CD4-positive, alpha-beta T cell treated with Interleukin-4 for 4 hours (primary cell): ENCODE data around the gene PARVB.
A peak's percentile ranks its signal among the peaks of the same experiment; 100 is the strongest.
"Not testable (repeated sequence)": the region's sequence is repeated elsewhere in the genome, so short reads cannot be mapped to it uniquely, and the experiment has no call there.

Experiments
- DNase-seq: peaks from one replicate; pipeline ENCODE4 v3.0.0-alpha.2; 2020

The PARVB gene

DNA sequence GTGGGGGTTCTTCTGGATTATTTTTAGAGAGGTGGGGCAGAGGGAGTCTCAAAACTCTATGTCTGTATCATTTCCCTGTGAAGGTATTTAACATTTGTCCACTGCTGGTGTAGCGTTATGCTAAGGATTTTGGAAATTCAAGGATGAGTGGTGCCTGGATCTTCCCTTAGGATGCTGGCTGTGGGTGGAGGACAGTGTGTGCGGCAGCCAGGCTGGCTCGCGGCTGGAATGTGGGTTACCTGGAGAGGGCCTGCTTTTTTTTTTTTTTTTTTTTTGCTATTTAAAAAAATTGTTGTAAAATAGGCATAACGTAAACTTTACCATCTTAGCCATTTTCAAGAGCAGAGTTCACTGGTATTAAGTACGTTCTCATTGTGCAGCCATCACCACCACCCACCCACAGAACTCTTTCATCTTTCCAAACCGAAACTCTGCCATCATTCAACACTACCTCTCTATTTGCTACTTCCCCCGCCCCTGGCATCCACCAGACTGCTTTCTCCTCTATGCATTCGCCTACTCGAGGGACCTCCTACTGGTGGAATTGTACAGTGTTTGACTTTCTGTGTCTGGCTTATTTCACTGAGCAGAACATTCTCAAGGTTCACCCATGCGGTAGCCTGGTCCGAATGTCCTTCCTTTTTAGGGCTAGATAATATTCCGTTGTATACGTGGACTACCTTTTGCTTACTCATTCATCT, 67.1 kb downstream of the PARVB start:
- peak; percentile 8 for DNase-seq

DNA sequence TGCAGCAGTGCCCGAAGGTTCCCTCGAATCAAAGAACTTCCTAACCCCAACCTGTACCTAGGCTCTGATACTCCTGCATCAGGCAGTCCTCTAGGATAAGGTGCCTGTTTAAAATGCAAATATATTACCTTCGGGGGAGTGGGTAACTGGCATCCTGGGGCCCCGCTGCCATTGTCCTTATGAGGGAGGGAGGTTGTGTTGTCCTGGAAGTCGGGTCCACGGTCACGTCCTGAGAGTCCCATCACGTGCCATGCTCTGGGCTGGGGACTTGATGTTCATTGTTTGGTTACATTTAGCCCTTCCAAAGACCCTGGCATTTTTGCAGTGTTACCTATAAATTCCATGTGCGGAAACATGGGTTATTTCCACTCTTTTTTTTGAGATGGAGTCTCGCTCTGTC, 67.6 kb downstream of the PARVB start:
- no peak for DNase-seq

DNA sequence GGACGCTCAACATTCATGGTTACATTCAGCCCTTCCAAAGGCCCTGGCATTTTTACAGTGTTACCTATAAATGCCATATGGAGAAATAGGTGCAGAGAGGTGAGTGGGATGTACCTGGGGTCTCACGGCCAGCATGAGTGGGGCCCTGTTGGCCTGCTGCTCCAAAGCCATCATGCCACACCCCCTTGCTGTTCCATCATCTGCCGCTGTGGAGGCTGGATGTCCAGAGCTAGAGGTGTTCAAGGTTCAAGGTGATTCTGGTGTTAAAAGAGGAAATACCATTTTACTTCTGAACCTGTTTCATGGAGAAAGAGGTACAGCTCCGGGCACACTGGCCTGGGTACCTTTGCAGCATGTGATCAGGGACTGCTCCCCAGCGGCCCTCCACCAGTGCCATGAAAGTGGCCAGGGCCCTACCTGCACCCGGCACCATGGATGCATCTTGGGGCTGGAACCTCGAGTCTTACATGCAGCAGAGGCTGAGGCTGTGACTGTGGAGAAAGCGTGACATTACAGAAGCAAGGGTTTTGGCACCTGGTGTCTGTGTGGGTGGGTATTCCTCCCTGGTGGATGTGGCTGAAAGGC, 68.6 kb downstream of the PARVB start:
- DNase-seq, result no peak

DNA sequence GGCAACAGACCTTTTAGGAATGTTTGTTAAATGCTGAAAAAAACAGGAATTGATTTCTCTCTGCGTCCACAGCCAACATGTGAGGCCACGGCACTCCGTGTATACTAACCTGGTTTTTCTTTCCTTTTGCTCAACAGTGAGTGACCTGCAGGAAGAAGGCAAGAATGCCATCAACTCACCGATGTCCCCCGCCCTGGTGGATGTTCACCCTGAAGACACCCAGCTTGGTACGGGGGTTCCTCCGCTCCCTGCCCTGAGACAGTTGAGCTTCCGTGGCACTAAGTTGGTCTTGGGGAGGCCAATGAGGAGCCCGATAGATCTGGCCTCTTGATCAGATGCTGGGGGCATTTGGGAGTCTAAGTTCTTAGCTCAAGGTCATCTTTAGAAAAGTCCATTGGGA, 69.7 kb downstream of the PARVB start:
- DNase-seq, result no peak

DNA sequence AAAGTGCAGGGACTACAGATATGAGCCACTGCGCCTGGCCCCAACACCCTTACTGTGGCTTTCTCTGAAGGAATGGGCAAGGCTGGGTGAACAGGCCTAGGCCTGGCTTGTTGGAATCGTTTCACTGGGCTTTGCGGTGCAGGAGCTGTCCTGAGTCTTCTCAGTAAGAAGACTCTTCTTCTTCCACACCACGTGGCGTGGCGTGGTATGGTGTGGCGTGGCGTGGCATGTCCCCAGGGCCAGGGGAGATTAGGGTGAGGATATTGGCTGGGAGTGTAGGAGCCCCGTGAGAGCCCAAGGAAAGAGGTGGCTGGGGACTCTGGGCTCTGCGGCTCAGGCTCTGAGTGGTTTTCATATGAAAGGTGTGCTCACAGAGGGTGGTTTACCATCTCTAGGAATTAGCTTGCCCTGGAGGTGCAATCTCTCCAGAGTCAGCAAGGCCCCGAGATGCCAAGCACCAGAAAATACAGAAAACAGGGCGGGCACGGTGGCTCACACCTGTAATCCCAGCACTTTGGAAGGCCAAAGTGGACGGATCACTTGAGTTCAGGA, 70.7 kb downstream of the PARVB start:
- no peak for DNase-seq

DNA sequence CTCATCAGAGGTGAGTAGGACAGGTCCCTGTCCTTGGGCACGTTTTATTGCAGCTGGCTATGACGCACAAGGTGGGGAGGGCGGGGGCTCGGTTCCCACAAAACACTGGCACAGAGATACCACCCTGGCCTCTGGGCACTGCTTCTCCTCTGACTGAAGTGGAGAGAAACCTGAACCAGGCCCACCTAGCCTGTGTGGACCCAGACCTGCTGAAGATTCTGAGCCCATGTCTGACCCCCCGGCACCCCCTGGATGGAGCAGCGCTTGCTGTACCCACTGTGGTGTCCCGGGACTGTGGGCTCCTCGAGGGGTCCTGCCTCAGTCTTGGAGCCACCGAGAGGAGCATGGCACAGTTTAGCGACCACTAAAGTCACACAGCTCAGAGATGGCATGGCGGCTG, 72.6 kb downstream of the PARVB start:
- DNase-seq, result no peak

DNA sequence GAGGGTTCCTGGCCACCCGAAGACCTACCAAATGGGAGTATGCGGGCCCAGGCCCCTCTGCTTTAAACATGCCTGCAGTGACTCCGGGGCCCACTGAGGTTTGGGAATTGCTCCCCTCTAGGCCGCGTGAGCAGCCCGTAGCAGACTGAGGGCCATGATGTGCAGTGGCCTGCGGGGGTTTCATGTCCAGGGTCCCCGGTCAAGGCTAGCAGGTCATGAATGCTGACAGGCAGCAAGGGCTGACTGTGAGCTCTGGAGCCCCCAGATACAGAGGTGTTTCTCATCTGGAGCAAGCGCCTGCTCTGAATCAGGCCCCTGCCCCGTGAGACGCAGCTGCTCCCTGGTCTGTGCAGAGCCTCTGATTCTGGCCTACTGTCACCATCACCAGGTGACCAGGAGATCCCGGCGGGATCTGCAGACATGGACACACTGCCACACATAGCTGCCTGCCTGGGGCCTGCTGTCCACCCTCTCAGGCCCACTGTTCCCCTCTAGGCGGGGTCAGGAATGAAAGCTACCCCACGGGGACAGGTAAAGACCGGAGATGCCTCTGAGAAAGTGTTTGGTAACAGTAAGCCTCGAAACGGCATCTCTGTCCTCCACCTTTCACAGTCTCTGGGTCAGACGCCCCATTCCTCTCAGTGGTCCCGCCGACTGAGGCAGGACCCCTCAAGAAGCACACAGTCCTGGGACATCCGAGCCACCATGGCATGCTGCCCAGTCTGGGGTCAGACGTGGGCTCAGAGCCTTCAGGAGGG, 73.3 kb downstream of the PARVB start:
- DNase-seq, result no peak

DNA sequence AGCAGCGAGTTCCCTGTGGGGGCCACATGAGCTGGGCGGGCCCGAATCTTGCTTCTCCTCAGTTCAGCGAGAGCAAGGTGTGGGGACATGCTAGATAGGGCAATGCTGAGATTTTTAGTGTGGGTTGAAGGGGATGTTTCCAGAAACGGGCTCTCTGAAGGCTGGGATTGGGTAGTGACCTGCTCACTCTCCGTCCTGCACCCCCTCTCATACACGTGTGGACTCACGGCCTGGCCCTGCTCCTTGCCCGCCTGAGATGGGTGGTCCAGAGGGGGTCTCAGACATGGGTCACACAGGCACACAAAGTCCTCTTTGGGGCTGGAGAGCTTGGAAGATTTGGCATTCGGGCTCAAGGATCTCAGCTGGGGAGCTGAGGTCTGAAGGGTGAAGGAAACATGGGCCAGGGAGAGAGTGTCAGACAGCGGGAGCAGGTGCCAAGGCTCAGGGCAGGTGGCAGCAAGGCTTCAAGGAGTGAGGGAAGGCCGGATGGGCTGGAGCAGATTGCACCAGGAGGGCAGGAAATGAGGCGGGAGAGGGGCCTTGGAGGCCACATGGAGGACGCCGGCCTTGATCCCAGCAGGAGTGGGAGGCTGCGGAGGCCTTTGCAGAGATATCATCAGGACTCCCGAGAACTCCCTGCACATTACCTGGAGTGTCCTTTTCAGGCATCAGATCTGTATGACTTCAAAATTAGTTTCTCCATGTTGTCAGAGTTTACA, 74.1 kb downstream of the PARVB start:
- no peak for DNase-seq

DNA sequence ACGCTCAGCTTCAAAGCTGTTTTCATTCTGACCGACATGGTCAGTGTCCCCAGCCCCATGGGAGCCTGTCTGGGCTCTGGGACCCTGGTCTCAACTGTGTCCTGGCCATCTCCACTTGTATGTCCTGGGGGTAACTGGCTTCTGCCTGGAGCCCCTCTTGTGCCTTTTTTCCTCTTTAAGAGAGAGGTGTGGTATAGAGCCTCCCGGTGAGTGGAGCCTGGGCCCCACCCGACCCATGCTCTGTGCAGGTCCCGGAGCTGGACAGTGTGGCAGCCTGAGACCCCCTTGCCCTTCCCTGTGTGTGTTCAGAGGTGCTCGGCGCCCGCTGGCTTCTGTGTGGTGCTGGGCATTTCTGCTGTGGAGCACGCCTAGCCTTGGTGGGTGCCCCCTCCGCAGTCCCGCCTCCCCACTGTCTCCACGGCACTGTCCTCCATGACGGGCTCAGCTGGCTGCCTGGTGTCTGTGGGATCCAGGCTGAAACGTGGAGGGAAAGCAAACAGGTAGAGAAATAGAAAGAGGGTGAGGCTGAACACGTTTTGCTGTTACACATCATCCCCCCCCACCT, 74.9 kb downstream of the PARVB start:
- DNase-seq, result no peak

DNA sequence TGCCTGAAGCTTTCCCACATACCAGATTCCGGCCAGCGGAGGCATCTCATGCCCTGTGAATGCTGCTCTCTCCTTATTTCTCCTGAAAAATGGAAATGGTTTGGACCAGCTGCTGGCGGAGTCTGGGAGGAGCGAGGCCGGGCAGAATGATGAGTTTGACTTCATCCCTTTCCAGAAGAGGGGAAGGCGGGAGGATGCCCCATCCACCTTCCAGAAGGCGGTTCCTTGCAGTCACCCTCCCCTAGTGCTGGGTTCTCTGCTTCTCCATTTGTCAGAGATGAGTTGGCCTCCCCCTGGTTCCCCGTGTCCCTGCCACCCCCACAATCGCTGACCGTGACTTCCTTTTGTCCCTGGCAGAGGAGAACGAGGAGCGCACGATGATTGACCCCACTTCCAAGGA, 75.6 kb downstream of the PARVB start:
- no peak for DNase-seq

DNA sequence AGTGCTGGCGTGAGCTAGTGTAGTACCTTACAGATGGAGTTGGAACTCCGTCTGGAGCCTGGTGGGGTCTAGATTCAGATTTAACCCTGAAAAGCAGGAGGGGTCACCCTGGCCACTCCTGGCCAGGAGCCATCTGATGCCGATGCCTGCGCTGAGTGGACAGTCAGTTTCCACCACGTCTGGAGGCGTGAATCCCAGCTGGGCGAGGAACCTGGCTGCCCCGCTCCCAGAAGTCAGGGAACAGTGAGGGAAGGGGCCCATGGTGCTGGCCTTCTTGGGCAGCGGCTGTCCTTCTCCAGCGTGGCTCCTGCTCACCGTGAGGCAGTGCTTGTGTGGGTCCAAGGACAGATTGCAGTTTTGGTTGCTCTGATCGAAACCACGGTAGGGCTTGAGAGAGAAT, 76.3 kb downstream of the PARVB start:
- no peak for DNase-seq

DNA sequence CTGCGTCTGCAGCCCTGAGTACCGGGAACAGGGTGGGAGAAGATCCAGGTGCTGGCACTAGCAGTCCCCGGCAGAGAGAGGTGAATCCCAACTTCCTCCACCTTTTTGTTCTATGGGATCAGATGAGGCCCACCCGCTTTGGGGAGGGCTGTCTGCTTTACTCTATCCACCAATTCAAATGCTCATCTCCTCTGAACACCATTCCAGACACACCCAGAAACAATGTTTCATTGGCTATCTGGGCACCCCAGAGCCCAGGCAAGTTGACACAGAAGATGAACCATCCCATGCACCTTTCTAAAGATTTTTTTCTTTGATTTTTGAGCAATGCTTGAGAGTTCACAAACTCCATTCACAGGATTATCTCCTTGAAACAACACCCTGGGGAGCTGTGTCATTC, 78.0 kb downstream of the PARVB start:
- no peak for DNase-seq

DNA sequence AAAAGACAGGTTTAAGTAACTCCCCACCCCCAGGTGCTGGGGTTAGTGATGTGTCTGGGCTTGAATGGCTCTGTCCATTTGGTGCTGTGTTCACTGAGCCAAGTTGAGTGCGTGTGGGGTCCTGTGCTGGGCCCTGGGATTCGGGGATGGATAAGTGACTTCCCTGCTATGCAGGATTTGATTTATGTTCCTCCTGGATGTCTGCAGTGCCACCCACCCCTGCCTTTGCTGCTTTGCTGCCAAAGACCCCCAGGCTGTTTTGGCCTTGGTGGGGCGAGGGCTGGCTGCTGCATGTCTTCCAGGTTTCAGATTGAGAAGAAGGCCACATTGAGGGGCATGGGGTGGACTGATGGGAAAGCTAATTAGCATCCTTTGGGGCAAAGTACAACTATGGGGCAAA, 78.8 kb downstream of the PARVB start:
- no peak for DNase-seq

DNA sequence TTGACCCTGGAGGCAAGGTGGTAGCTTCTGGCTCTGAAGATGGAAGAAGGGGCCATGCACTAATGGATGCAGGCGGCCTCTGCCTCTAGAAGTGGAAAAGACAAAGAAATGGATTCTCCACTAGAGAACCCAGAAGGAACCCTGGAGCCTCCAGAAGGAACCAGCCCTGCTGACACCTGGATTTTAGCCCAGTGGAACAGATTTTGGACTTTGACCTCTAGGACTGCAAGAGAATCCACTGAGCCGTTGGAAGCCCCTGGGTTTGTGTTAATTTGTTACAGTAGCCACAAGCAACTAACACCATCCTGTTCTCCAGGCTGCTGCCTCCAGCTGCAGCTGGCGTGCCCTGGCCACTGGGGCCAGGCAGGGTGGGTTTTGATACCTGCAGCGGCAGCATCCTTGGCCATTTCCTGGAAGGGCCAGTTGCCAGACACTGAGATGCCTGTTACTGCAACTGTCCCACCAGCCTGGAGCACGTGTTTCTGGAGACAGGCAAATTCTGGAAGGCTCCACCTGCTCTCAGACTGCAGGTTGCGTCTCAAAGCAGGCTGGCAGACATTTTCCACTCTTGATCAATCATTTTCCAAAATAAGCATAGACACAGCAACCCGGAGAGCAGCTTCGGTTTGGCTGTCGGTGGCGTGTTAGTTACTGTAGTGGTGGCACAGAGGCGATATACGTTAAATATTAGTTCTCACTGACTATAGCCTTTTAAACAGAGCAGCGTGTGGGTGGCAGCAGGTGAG, 79.8 kb downstream of the PARVB start:
- no peak for DNase-seq

DNA sequence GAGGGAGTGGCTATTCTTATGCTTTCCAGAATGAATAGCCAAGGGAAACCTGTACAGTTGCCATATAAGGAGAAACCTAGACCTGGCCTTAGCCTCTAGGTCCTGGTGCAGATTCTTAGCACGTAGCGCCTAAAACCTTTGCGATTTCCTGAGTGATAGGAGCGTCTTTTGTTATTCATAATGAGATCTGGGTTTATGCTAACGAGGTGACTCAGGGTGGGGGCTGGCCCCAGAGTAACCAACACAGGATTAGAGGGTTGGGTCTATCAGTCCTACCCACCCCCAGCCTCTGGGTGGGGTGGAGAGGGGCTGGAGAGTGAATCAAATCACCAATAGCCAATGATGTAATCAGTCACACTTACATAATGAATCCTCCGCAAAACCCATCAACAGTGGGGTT, 83.2 kb downstream of the PARVB start:
- no peak for DNase-seq

DNA sequence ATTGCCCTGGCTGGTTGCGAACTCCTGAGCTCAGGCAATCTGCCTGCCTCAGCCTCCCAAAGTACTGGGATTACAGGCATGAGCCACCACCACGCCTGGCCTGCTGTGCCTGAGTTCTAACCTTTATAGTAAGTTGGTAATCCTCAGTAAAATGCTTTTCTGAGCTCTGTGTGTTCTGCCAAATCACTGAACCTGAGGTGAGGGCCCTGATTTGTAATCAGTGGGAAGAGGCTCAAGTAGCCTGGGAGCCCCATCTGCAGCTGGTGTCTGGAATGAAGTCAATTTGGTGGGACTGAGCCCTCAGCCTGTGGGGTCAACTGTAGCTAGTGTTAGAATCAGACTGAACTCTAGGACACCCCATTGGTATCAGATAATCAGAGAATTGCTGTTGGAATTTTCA, 84.0 kb downstream of the PARVB start:
- DNase-seq, result no peak

DNA sequence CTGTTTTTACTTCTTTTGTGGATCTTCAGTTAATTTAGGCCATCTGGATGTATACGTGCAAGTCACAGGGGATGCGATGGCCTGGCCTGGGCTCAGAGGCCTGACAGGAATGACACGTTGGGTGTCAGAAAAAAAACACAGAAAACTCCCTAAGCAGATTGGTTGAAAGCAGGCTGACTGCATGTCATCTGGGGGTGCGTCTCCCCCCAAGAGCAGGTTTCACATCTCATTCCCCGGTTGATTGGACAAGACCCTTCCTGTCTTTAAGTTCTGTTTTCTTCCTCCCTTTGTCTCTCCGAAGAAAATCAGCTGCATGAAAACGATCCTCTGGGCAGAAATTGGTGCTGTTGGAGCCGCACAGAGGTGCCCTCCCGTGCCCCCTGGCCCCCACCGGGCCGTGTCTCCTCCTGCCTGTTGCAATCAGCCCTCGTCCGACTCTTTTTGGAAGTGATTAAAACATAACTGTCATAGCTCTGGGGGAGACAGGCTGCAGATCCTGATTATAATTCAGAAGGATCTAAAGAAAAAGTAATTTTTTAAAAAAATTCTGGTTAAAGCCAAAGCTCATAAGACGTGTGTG, 84.8 kb downstream of the PARVB start:
- no peak for DNase-seq

DNA sequence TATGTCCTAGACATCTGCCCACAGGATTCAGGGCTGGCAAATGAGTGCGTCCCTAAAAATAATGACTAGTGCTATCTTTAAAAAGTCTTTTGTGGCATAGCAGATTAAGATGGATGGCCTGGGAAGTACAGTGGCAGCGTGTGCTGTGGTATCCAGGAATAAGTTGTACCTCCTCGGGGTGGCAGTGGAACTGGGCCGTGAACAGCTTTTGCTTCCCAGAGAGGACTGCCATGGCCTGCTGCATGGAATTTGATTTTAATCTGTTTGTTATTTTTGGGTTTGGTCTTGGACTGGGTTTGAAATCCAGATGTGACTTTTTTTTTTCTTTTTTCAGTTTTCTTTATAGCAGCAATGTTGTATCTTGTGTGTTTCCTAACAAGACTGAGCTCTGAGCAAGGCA, 85.3 kb downstream of the PARVB start:
- DNase-seq, result no peak

DNA sequence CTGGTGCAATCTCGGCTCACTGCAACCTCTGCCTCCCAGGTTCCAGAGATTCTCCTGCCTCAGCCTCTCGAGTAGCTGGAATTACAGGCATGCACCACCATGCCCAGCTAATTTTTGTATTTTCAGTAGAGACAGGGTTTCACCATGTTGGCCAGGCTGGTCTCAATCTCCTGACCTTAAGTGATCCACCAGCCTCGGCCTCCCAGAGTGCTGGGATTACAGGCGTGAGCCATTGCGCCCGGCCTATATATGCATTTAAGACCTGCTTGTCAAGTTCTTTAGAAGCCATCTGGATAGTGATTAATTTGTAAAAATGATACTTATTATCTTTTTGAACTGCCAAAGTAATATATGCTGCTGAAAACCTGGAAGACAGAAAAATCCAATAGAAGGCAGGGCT, 86.6 kb downstream of the PARVB start:
- not testable (repeated sequence) for DNase-seq

DNA sequence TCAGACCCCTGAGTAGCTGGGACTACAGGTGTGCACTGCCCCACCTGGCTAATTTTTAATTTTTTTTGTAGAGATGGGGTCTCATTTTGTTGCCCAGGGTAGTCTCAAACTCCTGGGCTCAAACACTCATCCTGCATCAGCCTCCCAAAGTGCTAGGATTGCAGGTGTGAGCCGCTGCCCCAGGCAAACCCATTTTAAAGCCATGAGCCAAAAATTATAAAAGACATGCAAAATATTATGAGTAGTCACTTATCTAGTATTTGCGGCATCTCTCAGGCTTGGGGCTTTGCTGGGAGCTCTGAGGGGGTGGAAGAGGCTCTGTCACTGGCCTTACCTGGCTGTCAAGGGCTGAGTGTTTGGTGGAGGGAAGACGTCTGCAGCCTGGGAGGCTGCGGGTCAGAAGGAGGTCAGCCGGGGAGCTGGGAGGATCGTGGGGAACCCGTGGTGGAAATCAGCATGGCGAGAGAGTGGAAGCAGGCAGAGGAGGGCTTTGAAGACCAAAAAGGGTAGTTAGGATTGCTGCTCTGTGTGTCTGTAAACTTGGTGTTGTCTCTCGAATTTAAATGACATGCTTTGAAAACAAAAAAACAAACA, 87.6 kb downstream of the PARVB start:
- DNase-seq, result no peak

DNA sequence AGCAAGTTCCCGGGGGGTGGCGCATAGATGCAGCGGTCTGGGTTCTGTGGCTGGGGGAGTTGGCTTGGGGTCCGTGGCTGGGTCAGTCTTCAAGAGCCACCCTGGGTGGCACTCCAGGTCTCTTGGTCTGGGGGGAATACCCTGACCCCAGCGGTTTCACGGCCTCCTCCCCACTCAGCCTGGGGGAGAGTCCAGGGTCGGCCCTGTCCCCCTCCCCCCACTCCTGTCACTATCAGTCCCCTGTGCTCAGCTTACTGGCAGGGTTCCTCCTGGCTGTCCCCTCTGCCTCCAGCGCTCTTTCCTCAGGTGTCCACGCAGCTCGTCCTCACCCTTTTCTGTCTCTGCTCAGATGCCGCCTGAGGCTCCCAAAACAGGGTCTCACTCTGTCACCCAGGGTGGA, 88.1 kb downstream of the PARVB start:
- no peak for DNase-seq

DNA sequence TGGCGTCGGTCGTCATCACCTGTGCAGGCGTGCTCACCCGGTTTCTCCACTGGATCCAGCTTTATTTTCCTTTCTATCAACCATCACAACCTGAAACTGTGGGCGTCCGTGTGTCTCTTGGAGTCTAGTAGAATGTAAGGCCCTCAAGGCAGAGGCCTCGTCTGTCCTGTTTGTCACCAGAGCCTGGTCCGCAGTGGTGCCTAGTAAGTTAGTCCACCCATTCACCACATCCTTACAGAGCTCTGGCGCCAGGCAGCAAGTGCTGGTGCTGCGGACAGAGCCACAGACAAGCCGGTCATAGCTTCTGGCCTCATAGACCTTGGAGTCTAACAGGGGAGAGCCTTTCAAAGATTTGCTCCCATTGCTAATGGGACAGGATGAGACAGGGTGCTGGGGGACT, 92.2 kb downstream of the PARVB start:
- DNase-seq, result no peak
